Osteoblast (primary cell): ENCODE data around the gene INAFM2. TPM values are rescaled to one million over a fixed set of nuclear protein-coding genes. Genes with fewer than 3 reads are reported as not detected.
A peak's percentile ranks its signal among the peaks of the same experiment; 100 is the strongest.

Experiments
- DNase-seq: peaks from one replicate; pipeline ENCODE4 v3.0.0; 2011; ENCODE audit warnings: low spot score, mixed read lengths; ENCODE audit not compliant: insufficient read length; ENCODE audit errors: missing footprints
- H2AFZ ChIP-seq: 2 replicates; pipeline ENCODE4 v1.6.0; 2011; ENCODE audit warnings: mild to moderate bottlenecking, low read length
- H3K27ac ChIP-seq: 2 replicates; pipeline ENCODE4 v1.5.1; 2011; ENCODE audit warnings: mild to moderate bottlenecking, low read depth, low read length, moderate library complexity
- H3K27me3 ChIP-seq: 2 replicates; pipeline ENCODE4 v1.6.0; 2012; ENCODE audit warnings: mild to moderate bottlenecking, control low read depth, inconsistent platforms, low read length, moderate library complexity; ENCODE audit not compliant: insufficient read depth
- H3K36me3 ChIP-seq: 2 replicates; pipeline ENCODE4 v1.5.1; 2011; ENCODE audit warnings: mild to moderate bottlenecking, low read length, control low read depth, moderate library complexity; ENCODE audit not compliant: insufficient read depth
- H3K4me1 ChIP-seq: 2 replicates; pipeline ENCODE4 v1.5.1; 2011; ENCODE audit warnings: mild to moderate bottlenecking, low read length, control low read depth, moderate library complexity; ENCODE audit not compliant: insufficient read depth
- H3K4me2 ChIP-seq: 2 replicates; pipeline ENCODE4 v1.6.0; 2011; ENCODE audit warnings: mild to moderate bottlenecking, low read length; ENCODE audit not compliant: insufficient read depth
- H3K4me3 ChIP-seq: fragments of 200-600 bp; sonication (generic); 3 replicates; pipeline ENCODE4 v1.5.1; 2012; ENCODE audit warnings: mild to moderate bottlenecking, low read length, inconsistent platforms; ENCODE audit not compliant: insufficient read depth
- H3K79me2 ChIP-seq: 2 replicates; pipeline ENCODE4 v1.6.0; 2012; ENCODE audit warnings: mild to moderate bottlenecking, low read length, control low read depth, inconsistent platforms; ENCODE audit not compliant: insufficient read depth
- H3K9me3 ChIP-seq: 2 replicates; pipeline ENCODE4 v1.5.1; 2011; ENCODE audit warnings: low read depth, low read length, control low read depth
- H4K20me1 ChIP-seq: 2 replicates; pipeline ENCODE4 v1.6.0; 2012; ENCODE audit warnings: mild to moderate bottlenecking, low read length, control low read depth; ENCODE audit not compliant: insufficient read depth
- CTCF ChIP-seq: IDR thresholded peaks from 2 replicates; pipeline ENCODE4 v1.5.1; 2011; ENCODE audit warnings: mild to moderate bottlenecking, low read depth, low read length, moderate library complexity; ENCODE audit errors: extremely low read depth
- total RNA-seq: library from RNA; depleted of rRNA; stranded (reverse); fragments of >200 nt; gene quantifications from 2 replicates; pipeline ENCODE4 v1.2.3, GENCODE V29; 2012

The INAFM2 gene
- total RNA-seq, 1 donor, result 17.7 TPM

GRCh38 chr15:40348474-40348870 lies 25.0 kb downstream of the INAFM2 start:
- no peak overlapping the region for H3K4me2 ChIP-seq
- DNase-seq, result no peak
- H3K4me3 ChIP-seq, result no peak overlapping the region
- no peak overlapping the region for H2AFZ ChIP-seq
- no peaks in the 10 kb centered on the region for H3K9me3 ChIP-seq
- H3K4me1 ChIP-seq, result peaks cover 10% of the 10 kb centered on the region
- no peak overlapping the region for H3K27ac ChIP-seq
- no peaks in the 10 kb centered on the region for H4K20me1 ChIP-seq
- no peaks in the 10 kb centered on the region for H3K36me3 ChIP-seq
- no peaks in the 10 kb centered on the region for H3K27me3 ChIP-seq
- TF ChIP-seq CTCF, result no peak
- H3K79me2 ChIP-seq, result no peaks in the 10 kb centered on the region

DNA sequence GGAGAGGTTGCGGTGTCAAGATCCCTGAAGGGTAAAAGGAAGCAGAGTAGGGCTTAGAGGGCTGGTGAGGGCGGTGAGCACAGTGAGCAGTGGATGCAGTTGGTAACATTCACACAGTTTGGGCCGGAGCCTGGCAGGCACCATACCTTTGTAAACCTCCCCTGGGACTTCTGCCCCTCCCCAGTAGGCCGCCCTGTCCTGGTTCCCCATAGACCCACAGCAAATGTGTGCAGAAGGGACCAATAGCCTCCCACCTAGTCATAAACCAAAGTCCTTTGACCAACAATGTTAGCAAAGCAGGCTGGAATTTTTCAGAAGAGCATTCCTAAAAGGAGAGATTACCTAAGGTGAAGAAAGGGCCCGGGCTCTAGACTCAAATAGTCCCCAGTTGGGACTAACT lies 25.7 kb downstream of the INAFM2 start:
- Histone ChIP-seq H3K4me3 (no peak overlapping the region), H2AFZ (no peak overlapping the region), H3K79me2 (no peaks in the 10 kb centered on the region), H4K20me1 (no peaks in the 10 kb centered on the region), H3K9me3 (no peaks in the 10 kb centered on the region), H3K27me3 (no peaks in the 10 kb centered on the region), H3K36me3 (no peaks in the 10 kb centered on the region), H3K27ac (no peak overlapping the region), H3K4me1 (peaks cover 7% of the 10 kb centered on the region), H3K4me2 (no peak overlapping the region)
- TF ChIP-seq CTCF, result no peak
- DNase-seq, result no peak

DNA sequence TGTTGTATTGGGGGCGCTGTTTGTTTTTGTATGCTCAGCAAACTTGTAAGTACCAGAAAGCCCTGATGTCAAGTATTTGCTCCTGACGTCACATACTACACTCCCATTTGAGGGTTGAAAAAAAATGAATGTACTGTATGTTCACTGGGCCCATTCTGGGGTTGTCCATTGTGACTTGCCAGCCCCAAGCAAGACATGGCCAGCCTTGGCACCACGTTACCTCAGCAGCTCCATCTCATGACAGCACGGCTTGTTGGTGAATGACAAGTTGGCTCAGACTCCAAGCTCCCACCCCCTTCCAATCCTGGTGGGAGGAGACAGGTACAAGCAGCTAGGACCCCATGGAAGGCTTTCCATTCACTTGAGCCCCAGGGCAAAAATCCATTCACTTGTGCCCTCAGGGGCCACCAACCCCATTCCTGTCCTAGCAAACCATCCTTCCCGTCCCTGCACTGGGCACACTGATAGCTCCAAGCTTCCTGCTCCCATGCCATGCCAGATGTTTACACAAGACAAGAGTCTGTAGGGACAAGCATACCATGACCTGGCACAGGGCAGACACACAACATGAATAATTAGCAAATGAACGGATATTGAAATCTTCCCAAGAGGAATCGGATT lies 28.9 kb downstream of the INAFM2 start:
- Histone ChIP-seq H3K27me3 (no peaks in the 10 kb centered on the region), H3K79me2 (no peaks in the 10 kb centered on the region), H3K36me3 (no peaks in the 10 kb centered on the region), H3K9me3 (no peaks in the 10 kb centered on the region), H3K4me2 (no peak overlapping the region), H2AFZ (no peak overlapping the region), H3K4me3 (no peak overlapping the region), H4K20me1 (no peaks in the 10 kb centered on the region), H3K4me1 (peaks cover 9% of the 10 kb centered on the region), H3K27ac (no peak overlapping the region)
- peak; percentile 22 for DNase-seq
- no peak for TF ChIP-seq CTCF

DNA sequence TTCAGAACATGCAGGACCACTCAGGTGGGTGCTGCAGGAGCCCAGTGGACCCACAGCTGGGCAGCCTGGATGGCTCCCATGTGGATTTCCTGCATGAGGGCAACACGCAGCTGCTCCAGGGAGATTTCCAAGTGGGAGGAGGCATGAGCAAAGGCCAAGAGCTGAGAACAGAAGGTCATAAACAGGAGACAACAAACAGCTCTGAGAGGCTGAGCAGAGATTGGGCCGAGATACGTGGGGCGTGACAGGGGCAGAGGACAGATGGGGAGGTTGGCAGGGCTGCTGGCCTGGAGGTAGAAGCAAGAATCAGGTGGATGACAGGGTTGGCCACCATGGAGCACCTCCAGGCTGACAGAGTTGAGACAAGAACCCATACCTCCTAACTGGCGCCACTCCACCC lies 30.2 kb downstream of the INAFM2 start:
- peaks cover 2% of the 10 kb centered on the region for H3K27me3 ChIP-seq
- no peaks in the 10 kb centered on the region for H3K9me3 ChIP-seq
- H3K27ac ChIP-seq, result no peak overlapping the region
- H3K4me1 ChIP-seq, result peaks cover 12% of the 10 kb centered on the region
- no peaks in the 10 kb centered on the region for H4K20me1 ChIP-seq
- TF ChIP-seq CTCF, result no peak
- no peaks in the 10 kb centered on the region for H3K36me3 ChIP-seq
- H3K79me2 ChIP-seq, result no peaks in the 10 kb centered on the region
- no peak overlapping the region for H3K4me3 ChIP-seq
- H2AFZ ChIP-seq, result no peak overlapping the region
- DNase-seq, result no peak
- no peak overlapping the region for H3K4me2 ChIP-seq
